GM18502 (cell line): ENCODE data around the gene CLEC4G.
"Not testable (repeated sequence)": the region's sequence is repeated elsewhere in the genome, so short reads cannot be mapped to it uniquely, and the experiment has no call there.

Experiments
- ATAC-seq: cut with Tn5 transposase; IDR thresholded peaks from one replicate; pipeline ENCODE4 v1.9.1; 2021; ENCODE audit warnings: mild to moderate bottlenecking; ENCODE audit not compliant: unreplicated experiment, poor library complexity

Gene CLEC4G, protein sequence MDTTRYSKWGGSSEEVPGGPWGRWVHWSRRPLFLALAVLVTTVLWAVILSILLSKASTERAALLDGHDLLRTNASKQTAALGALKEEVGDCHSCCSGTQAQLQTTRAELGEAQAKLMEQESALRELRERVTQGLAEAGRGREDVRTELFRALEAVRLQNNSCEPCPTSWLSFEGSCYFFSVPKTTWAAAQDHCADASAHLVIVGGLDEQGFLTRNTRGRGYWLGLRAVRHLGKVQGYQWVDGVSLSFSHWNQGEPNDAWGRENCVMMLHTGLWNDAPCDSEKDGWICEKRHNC

GRCh38 chr19:7732045-7732444 is at the start of gene CLEC4G:
Gene CLEC4G, minus strand, starts transcription at chr19:7732110. Its CDS starts 8 bp downstream, at chr19:7732102.
- ATAC-seq: no peak

DNA sequence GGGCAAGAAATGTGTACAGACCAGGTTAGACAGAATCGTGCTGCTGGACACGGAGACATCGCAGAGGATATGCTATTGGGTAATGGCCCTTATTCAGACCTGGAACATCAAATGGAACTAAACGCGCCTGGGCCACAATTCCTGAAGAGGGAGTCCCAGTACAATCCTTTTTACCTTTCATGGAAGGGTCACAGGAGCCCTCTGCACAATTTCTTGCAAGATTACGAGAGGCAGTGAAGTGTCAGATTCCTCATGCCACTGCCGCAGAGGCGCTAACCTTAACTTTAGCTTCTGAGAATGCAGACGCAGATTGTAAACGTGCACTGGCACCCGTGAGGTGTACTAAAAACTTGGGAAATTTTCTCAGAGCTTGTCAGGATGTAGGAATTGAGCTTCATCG is 49.2 kb upstream of the CLEC4G start:
- no peak for ATAC-seq

DNA sequence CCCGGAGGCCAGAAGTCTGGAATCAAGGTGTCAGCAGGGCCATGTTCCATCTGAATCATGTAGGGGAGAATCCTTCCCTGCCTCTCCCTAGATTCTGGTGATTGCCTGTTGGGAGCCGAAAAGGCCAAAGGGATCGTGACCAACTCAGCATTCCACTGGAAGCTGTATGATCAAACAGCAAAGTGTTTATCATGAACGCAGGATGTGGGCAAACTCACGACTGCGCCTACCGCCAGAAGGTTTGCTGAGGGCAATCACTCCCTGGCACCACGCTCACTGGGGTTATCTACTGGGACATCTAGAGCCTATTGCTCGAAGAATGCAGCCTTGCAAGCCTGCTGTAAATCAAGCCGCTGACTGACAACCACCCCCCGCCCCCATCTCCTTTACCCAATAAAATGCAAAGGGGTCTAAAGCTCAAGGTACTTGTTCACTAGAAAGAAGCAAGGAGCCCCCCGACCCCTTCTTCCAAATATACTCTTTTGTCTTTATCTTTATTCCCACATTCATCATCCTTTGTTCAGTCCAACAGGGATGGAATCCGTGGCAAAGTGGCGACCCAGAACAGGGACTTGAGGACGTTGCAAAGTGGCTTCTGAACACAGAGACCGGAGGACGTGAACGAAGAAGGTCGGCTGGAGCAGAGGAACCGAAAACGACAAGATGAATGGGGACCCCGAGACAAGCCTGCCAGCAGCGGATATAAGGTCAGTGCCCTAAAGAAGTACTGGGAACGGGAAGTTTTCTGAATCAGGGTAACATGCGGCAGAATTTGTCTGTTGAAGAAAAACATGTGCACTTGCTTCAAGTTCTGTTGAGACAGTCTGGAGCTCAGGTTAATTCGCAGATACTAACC is 47.9 kb upstream of the CLEC4G start:
- ATAC-seq: no peak

DNA sequence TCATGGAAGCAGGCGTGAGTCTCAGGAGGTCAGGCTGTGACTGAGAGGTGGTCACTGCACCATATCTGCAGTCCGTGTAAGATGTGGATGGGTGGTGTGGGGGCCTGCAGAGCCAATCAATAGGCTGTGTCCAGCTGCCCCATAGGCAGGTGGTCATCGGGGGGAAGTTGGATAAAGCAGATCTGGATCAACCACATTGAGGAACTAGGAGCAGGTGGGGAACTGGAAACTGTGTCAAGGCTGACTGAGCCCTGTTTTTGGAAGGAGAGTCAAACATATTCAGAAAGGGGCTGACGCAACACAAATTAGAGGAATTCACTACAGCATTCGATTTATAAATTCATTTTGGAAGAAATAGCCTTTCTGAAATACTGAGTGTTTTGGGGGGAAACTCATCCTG is 46.2 kb upstream of the CLEC4G start:
- no peak for ATAC-seq

DNA sequence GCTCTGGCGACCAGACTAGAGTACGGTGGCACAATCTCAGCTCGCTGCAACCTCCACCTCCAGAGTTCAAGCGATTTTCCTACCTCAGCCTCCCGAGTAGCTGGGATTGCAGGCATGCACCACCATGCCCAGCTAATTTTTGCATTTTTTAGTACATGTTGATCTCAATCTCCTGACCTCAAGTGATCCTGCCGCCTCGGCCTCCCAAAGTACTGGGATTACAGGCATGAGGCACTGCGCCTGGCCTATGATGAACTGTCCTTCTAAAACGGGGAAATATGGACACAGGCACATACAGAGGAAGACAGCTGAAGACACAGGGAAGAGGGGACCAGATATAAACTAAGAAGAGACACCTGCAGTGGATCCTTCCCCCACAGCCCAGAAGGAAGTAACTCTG is 43.9 kb upstream of the CLEC4G start:
- ATAC-seq: no peak

DNA sequence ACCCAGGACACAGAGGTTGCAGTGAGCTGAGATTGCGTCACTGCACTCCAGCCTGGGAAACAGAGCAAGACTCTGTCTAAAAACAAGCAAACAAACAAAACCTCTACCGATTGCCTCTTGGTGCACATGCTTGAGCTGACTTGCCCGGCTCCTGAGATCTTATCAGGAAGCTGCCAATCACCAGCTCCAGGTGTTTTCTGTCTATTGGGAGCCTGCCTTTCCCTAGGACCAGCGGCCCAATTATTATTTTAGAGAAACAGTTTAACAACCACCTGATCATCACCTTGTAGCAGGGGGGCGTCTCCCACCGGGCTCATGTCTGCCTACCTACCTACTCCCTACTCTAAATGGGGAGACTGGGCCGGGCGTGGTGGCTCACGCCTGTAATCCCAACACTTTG is 41.9 kb upstream of the CLEC4G start:
- no peak for ATAC-seq

- no peak for ATAC-seq
These were observed 40.9 kb upstream of the CLEC4G start for GRCh38 chr19:7772752-7773291.

DNA sequence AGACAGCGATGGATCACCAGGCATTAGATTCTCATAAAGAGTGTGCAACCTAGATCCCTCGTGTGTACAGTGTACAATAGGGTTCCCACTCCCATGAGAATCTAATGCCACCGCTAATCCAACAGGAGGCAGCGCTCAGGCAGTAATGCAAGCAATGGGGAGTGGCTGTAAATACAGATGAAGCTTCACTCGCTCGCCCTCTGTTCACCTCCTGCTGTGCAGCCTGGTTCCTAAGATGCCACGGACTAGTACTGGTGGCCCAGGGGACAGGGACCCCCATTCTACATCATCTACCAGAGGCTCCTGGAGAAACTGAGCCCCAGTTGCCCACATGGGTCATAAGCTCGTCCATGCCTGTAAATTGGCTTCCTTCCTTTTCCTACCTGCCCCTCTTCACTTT is 39.2 kb upstream of the CLEC4G start:
- no peak for ATAC-seq

DNA sequence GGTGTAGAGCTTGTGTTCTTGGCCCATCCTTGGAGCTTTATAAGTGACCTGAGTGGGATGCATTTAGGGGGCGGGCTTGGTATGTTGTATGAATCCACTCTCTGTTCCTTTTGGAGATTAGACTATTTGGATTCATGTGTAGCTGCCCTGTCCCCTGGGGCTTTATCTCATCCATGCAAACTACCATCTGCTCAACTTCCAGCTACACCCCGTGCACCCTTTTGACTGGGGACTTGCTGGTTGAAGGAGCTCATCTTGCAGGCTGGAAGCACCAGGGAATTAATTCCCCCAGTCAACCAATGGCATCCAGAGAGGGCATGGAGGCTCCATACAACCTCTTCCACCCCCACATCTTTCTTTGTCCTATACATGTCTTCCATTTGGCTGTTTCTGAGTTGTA is 37.3 kb upstream of the CLEC4G start:
- ATAC-seq: no peak

DNA sequence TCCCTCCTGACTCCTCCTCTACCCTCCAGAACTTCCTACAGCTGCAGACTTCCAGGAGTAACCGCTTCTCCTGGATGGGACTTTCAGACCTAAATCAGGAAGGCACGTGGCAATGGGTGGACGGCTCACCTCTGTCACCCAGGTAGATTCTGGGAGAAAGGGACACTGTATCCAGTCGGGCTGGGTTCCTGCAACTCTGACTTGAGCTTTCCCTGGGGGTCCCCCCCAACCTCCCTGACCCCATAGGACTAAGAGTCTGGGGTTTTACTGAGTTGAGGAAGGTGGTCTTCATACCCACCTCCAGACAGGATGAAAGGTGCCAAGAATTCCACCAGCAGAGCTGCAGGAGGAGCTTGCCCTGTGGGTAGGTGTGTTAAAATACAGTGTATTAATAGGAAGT is 35.6 kb upstream of the CLEC4G start:
- ATAC-seq: no peak

GRCh38 chr19:7766535-7766934 is 34.6 kb upstream of the CLEC4G start:
- ATAC-seq: no peak

DNA sequence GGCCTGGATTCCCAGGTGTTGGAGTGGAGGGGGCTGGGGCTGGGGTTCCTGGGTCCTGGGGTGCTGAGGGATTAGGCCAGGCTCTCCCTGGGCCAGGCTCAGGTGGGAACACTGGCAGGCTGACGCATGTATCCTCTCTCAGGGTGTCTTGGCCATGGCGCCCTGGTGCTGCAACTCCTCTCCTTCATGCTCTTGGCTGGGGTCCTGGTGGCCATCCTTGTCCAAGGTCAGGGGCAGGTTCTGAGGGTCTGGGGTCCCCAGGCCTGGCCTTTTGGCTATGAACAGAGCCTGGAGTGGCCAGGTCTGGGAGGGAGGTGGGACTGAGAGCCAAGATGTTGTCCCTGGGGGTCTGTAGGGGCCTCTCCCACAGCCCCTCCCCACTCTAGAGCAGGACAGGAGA is 33.1 kb upstream of the CLEC4G start:
- not testable (repeated sequence) for ATAC-seq

DNA sequence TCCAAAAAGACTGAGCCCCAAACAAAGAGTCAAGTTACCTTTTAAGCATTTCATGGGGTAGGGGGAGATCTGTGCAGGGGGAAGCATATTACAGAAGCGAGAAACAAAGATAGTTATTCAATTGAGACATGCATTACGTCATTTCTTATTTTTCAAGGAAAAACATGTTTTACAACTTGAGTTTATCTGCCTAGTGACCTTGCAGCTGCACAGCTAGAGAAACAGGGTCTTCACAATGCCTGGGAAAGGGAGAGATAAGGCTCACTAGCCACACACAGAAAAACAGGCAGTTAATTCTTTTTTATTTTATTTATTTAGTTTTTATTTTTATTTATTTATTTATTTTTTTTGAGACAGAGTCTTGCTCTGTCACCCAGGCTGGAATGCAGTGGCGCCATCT is 32.2 kb upstream of the CLEC4G start:
- ATAC-seq: not testable (repeated sequence)

DNA sequence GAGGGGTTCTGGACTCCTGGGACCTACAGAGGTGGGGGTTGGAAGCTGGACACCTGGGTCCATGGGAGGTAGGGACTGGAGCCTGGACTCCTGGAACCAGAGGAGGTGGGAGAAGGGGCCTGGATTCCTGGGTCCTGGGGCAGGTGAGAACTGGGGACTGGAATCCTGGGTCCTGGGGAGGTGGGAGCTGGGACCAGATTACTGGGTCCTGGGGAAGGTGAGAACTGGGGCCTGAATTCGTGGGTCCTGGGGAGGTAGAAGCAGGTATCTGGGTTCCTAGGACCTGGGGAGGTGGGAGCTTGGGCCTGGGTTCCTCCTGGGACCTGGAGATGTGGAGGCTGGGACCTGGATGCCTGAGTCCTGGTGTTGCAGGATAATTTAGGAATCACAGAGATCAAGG is 31.8 kb upstream of the CLEC4G start:
- ATAC-seq: no peak

DNA sequence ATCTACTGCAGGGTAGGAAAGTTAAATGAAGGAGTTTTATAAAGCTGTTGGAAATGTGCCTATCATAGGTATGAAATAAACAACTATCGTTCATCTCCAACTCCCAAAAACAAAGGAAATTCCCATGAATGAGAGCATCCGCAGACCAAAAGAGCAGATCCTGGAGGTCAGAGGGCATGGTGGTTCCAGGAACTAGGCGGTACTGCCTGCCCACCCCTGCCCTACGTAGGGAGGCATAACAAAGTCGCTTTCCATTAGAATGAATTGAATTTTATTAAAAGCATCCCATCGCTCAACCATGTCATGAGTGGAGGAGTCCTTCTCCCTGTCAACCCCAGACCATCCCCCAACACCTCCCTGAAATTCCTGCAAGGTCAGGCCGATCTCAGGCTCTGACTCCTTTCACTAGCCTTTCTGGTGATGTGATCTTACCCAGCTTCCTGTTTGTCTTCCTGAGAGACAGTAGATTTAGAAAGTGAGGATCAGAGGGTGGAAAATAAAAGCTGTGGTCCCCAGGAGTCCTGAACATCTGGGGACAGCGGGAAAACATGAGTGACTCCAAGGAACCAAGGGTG is 30.9 kb upstream of the CLEC4G start, which contains the start of gene CLEC4M:
CLEC4M (plus strand) TSS at position 525 of the 575 bp plus-strand sequence; CDS start at position 549, 24 bp downstream.
- ATAC-seq: no peak

DNA sequence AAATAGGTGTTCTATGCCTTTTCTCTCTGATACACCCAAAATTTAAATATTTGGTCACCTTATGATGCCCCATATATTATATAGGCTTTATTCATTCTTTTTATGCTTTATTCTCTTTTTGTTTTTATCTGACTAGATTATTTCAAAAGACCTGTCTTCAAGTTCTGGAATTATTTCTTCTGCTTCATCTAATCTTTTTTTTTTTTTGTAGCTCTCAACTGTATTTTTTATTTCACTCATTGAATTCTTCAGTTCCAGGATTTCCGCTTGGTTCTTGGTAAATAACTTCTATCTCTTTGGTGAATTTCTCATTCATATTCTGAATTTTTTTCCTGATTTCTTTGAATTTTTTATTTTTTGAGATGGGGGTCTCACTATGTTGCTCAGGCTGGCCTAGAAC is 27.2 kb upstream of the CLEC4G start:
- no peak for ATAC-seq

- no peak for ATAC-seq
These were observed 25.4 kb upstream of the CLEC4G start for GRCh38 chr19:7757358-7757757.

- no peak for ATAC-seq
These were observed 24.3 kb upstream of the CLEC4G start for GRCh38 chr19:7756258-7756657.

DNA sequence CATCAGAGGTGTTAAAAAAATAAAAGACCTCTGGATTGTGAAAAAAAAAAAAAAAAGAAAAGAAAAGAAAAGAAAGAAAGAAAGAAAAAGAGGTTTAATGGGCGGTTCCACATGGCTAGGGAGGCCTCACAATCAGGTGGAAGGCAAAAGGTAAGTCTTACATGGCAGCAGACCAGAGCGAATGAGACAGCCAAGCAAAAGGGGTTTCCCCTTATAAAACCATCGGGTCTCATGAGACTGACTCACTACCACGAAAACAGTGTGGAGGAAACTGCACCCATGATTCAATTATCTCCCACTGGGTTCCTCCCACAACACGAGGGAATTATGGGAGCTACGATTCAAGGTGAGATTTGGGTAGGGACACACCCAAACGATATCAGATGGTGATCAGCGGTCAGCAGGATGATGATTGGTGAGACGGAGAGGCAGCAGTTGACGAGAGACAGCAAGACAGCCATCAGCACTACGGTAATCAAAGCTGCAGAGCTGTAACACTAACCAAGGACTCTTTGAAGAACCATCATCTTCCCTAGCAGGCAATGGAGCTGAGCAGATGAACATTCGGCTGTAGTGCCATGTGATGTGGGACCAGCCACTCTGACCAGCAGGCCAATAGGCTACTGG is 19.4 kb upstream of the CLEC4G start:
- ATAC-seq: no peak

GRCh38 chr19:7748756-7749155 is 16.8 kb upstream of the CLEC4G start:
- ATAC-seq: no peak

DNA sequence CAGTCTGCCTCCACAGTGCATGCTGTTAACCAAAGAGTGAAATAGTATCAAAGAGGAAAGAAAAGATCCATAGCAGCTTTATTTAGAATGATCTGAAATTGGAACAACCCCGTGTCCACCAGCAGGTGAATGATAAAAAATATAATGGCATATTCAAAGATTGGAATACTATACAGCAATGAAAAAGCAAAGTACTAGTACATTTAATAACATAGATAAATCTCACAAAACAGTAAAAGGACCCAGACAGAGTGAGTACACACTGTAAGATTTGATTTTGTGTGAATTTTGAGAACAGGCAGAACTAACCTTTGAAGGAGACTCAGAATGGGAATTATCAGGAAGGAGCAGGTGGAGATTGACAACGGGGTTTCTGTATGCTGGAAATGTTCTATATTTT is 16.3 kb upstream of the CLEC4G start:
- ATAC-seq: no peak
